A549 (cell line): Measurements from ENCODE around the gene ANGPTL5. TPM values are rescaled to one million over a fixed set of nuclear protein-coding genes. Genes with fewer than 3 reads are reported as not detected.

Experiments used
- ATAC-seq, 2 experiments: fragments of 200-7000 bp in 1 of 2; fragments of >200 bp in 1 of 2; cut with Nextera tagmentation in 1 of 2; cut with Tn5 transposase in 1 of 2; 3 replicates each; pipeline versions ENCODE4 v1.8.0 to v1.9.1; 2018 to 2020; ENCODE audit warnings: mild to moderate bottlenecking in 1 of 2, moderate library complexity in 1 of 2
- CTCF ChIA-PET: fragments of 300-600 bp; sonication (Branson Sonifier 250); formaldehyde crosslinking; extraction: SDS; loops from one replicate; lab custom pipeline; 2021; ENCODE audit warnings: antibody characterized with exemption, inconsistent platforms; lab: Yijun Ruan, JAX
- POLR2A ChIA-PET: fragments of 350-600 bp; formaldehyde crosslinking; extraction: SDS; loops from one replicate; lab custom pipeline; 2021; ENCODE audit warnings: antibody characterized with exemption, inconsistent platforms; lab: Yijun Ruan, JAX
- DNase-seq, 2 experiments: peaks; one replicate each; pipeline versions ENCODE4 v3.0.0 to v3.0.0-alpha.2; 2011 to 2016; ENCODE audit warnings: low read depth in 1 of 2, low spot score in 1 of 2
- FAIRE-seq: peaks from 2 replicates; lab custom pipeline; 2011; peaks lifted over from hg19 to GRCh38; lab: Jason Lieb, UNC
- H3K27ac ChIP-seq, 2 experiments: fragments of >200 bp; sonication (Bioruptor Twin); formaldehyde crosslinking; 3 replicates each; pipeline ENCODE4 v1.5.1; 2016 to 2017
- H3K4me1 ChIP-seq: fragments of >200 bp; sonication (Bioruptor Twin); formaldehyde crosslinking; 3 replicates; pipeline ENCODE4 v1.6.1; 2016
- H3K4me2 ChIP-seq: fragments of >200 bp; sonication (Bioruptor Twin); formaldehyde crosslinking; 3 replicates; pipeline ENCODE4 v1.6.1; 2016
- H3K4me3 ChIP-seq: fragments of >200 bp; sonication (Bioruptor Twin); formaldehyde crosslinking; 3 replicates; pipeline ENCODE4 v1.5.1; 2016
- H3K9me3 ChIP-seq: fragments of >200 bp; sonication (Bioruptor Twin); formaldehyde crosslinking; 3 replicates; pipeline ENCODE4 v1.6.1; 2016
- CBX2 ChIP-seq: fragments of 200-600 bp; sonication (generic); IDR thresholded peaks from 2 replicates; pipeline ENCODE4 v1.6.1; 2016; ENCODE audit warnings: low read depth, mild to moderate bottlenecking, borderline replicate concordance
- CHD2 ChIP-seq: fragments of 150-350 bp; IDR thresholded peaks from 2 replicates; pipeline ENCODE4 v1.6.1; 2014; ENCODE audit warnings: low read length; ENCODE audit not compliant: partially characterized antibody
- CHD4 ChIP-seq: fragments of 200-600 bp; sonication (generic); IDR thresholded peaks from 2 replicates; pipeline ENCODE4 v1.6.1; 2016; ENCODE audit warnings: antibody characterized with exemption, mild to moderate bottlenecking, borderline replicate concordance
- CTCF ChIP-seq: fragments of >200 bp; sonication (Bioruptor Twin); formaldehyde crosslinking; IDR thresholded peaks from 3 replicates; pipeline ENCODE4 v1.5.1; 2016
- EHMT2 ChIP-seq: fragments of 200-600 bp; sonication (generic); IDR thresholded peaks from 2 replicates; pipeline ENCODE4 v1.6.1; 2016; ENCODE audit warnings: antibody characterized with exemption, low read depth, mild to moderate bottlenecking, moderate library complexity
- FOSB ChIP-seq: fragments of 250-450 bp; sonication (Bioruptor Pico); IDR thresholded peaks from 2 replicates; pipeline ENCODE4 v1.5.0; 2020; ENCODE audit warnings: mild to moderate bottlenecking, moderate library complexity
- HDAC2 ChIP-seq: fragments of 200-600 bp; sonication (generic); IDR thresholded peaks from 2 replicates; pipeline ENCODE4 v1.6.1; 2016
- HEYL ChIP-seq: fragments of 250-450 bp; sonication (Bioruptor Pico); IDR thresholded peaks from 2 replicates; pipeline ENCODE4 v1.8.0; 2021; ENCODE audit warnings: mild to moderate bottlenecking, moderate library complexity
- HOXB5 ChIP-seq: fragments of 250-450 bp; sonication (Bioruptor Pico); IDR thresholded peaks from 2 replicates; pipeline ENCODE4 v1.5.0; 2020; ENCODE audit warnings: mild to moderate bottlenecking, moderate library complexity
- JUNB ChIP-seq: fragments of >200 bp; sonication (Bioruptor Twin); formaldehyde crosslinking; IDR thresholded peaks from 2 replicates; pipeline ENCODE4 v1.6.1; 2016
- KDM1A ChIP-seq: fragments of 200-600 bp; sonication (generic); IDR thresholded peaks from 2 replicates; pipeline ENCODE4 v1.6.1; 2016; ENCODE audit warnings: low read depth, mild to moderate bottlenecking
- MAX ChIP-seq: IDR thresholded peaks from 2 replicates; pipeline ENCODE4 v1.6.1; 2012
- MYC ChIP-seq: IDR thresholded peaks from 2 replicates; pipeline ENCODE4 v1.6.1; 2012; ENCODE audit warnings: mild to moderate bottlenecking, inconsistent platforms, low read length, improper control_type of control experiment, borderline replicate concordance
- PHF8 ChIP-seq: fragments of 200-600 bp; sonication (generic); IDR thresholded peaks from 2 replicates; pipeline ENCODE4 v1.6.1; 2016; ENCODE audit warnings: low read depth, mild to moderate bottlenecking, antibody characterized with exemption, moderate library complexity, borderline replicate concordance
- POLR2A ChIP-seq: IDR thresholded peaks from 2 replicates; pipeline ENCODE4 v1.6.1; 2012; ENCODE audit warnings: mild to moderate bottlenecking, low read length
- POLR2AphosphoS2 ChIP-seq: conservative IDR thresholded peaks from 2 replicates; pipeline ENCODE4 v1.6.1; 2012; ENCODE audit warnings: low read length, improper control_type of control experiment, inconsistent platforms
- RCOR1 ChIP-seq: fragments of 150-350 bp; IDR thresholded peaks from 2 replicates; pipeline ENCODE4 v1.6.1; 2014; ENCODE audit warnings: antibody characterized with exemption, low read length, low read depth
- SREBF2 ChIP-seq: fragments of 450-650 bp; IDR thresholded peaks from 2 replicates; pipeline ENCODE4 v1.6.1; 2014; ENCODE audit warnings: mild to moderate bottlenecking, moderate library complexity
- TFCP2L1 ChIP-seq: fragments of 250-450 bp; sonication (Bioruptor Pico); IDR thresholded peaks from 2 replicates; pipeline ENCODE4 v1.5.0; 2021; ENCODE audit warnings: mild to moderate bottlenecking
- TP53 ChIP-seq: fragments of 250-450 bp; sonication (Bioruptor Pico); IDR thresholded peaks from 2 replicates; pipeline ENCODE4 v1.5.0; 2021; ENCODE audit warnings: mild to moderate bottlenecking, moderate library complexity
- USF2 ChIP-seq: fragments of 450-650 bp; IDR thresholded peaks from 2 replicates; pipeline ENCODE4 v1.6.1; 2014; ENCODE audit warnings: antibody characterized with exemption
- ZFP36 ChIP-seq: fragments of 450-650 bp; IDR thresholded peaks from 2 replicates; pipeline ENCODE4 v1.6.1; 2014; ENCODE audit warnings: borderline replicate concordance; ENCODE audit not compliant: partially characterized antibody
- WGBS: methylation state at CpG from one replicate; pipeline ENCODE4 v1.1.6; 2017; ENCODE audit errors: missing lambda C conversion rate; 5-methylcytosine and 5-hydroxymethylcytosine counted together
- polyA plus RNA-seq, 4 experiments: library from polyadenylated mRNA; depleted of rRNA in 3 of 4; stranded (reverse); fragments of >200 nt; fragmentation: RNase III in 1 of 4; extraction: RNeasy Plus Mini Kit Qiagen cat#74134 plus additional on column Dnase treatment in 1 of 4; gene quantifications; 2 replicates in 3 of 4; 3 replicates in 1 of 4; pipeline ENCODE4 v1.2.3, GENCODE V29; 2011 to 2017

Gene ANGPTL5
- polyA plus RNA-seq, 2 of the 4 experiments (the other 2 are of a cell fraction), result not detected

GRCh38 chr11:101955278-101955677 is 39.0 kb upstream of the ANGPTL5 start:
- DNase-seq (no peak), FAIRE-seq (no peak), ATAC-seq (no peak)
- no peak overlapping the region for H3K4me2 ChIP-seq
- no peaks in the 10 kb centered on the region for H3K4me1 ChIP-seq
- WGBS, result 93% methylated on average over 3 of the region's 3 CpGs
- TF ChIP-seq FOSB (CRISPR knock-in tag) (no peak), CHD4 (no peak), SREBF2 (no peak), HEYL (no peak), RCOR1 (no peak), CTCF (no peak), CBX2 (no peak), MYC (no peak), ZFP36 (no peak), POLR2A (no peak), HOXB5 (CRISPR knock-in tag) (no peak), EHMT2 (no peak), MAX (no peak)
- ChIA-PET POLR2A (no interaction called here), CTCF (no interaction called here)
- no peaks in the 10 kb centered on the region for H3K9me3 ChIP-seq
- H3K27ac ChIP-seq, result no peak overlapping the region
- H3K4me3 ChIP-seq, result no peak overlapping the region

- TF ChIP-seq CHD2, result no peak
- TF ChIP-seq TP53 (CRISPR knock-in tag), result no peak
- TF ChIP-seq MAX, result no peak
- TF ChIP-seq HDAC2, result no peak
- no peak for TF ChIP-seq JUNB
- no peak for TF ChIP-seq POLR2AphosphoS2
- no peak for TF ChIP-seq RCOR1
- no peak for TF ChIP-seq KDM1A
- no peak for TF ChIP-seq USF2
- no peak for TF ChIP-seq CTCF
- TF ChIP-seq TFCP2L1 (CRISPR knock-in tag), result no peak
- no peak for TF ChIP-seq PHF8
- ATAC-seq (no peak), DNase-seq (no peak), FAIRE-seq (no peak)
- Histone ChIP-seq H3K9me3 (no peaks in the 10 kb centered on the region), H3K27ac (no peak overlapping the region), H3K4me3 (no peak overlapping the region), H3K4me1 (no peaks in the 10 kb centered on the region), H3K4me2 (no peak overlapping the region)
- POLR2A ChIA-PET, result no interaction called here
- CTCF ChIA-PET, result no interaction called here
- 63% methylated on average over 1 of the region's 1 CpG for WGBS
Observed at GRCh38 chr11:101949680-101950220, 33.4 kb upstream of the ANGPTL5 start.
